Epithelial cell of proximal tubule (primary cell): ENCODE results near the gene TMEM123. TPM values are rescaled to one million over a fixed set of nuclear protein-coding genes. Genes with fewer than 3 reads are reported as not detected.
A peak's percentile ranks its signal among the peaks of the same experiment; 100 is the strongest.

Experiments used
- DNase-seq: peaks from one replicate; pipeline ENCODE4 v3.0.0-alpha.2; 2011; ENCODE audit warnings: low read depth
- H3K4me3 ChIP-seq: 2 replicates; pipeline ENCODE4 v1.5.1; 2011; ENCODE audit warnings: low read depth, mild to moderate bottlenecking, low read length
- CTCF ChIP-seq: conservative IDR thresholded peaks from 2 replicates; pipeline ENCODE4 v1.5.1; 2012; ENCODE audit warnings: low read depth, mild to moderate bottlenecking, low read length
- total RNA-seq: library from RNA; depleted of rRNA; stranded (reverse); fragments of >200 nt; gene quantifications from 2 replicates; pipeline ENCODE4 v1.2.3, GENCODE V29; 2015

TMEM123 gene
- total RNA-seq, 1 donor from 2014 or later = 137 TPM

DNA sequence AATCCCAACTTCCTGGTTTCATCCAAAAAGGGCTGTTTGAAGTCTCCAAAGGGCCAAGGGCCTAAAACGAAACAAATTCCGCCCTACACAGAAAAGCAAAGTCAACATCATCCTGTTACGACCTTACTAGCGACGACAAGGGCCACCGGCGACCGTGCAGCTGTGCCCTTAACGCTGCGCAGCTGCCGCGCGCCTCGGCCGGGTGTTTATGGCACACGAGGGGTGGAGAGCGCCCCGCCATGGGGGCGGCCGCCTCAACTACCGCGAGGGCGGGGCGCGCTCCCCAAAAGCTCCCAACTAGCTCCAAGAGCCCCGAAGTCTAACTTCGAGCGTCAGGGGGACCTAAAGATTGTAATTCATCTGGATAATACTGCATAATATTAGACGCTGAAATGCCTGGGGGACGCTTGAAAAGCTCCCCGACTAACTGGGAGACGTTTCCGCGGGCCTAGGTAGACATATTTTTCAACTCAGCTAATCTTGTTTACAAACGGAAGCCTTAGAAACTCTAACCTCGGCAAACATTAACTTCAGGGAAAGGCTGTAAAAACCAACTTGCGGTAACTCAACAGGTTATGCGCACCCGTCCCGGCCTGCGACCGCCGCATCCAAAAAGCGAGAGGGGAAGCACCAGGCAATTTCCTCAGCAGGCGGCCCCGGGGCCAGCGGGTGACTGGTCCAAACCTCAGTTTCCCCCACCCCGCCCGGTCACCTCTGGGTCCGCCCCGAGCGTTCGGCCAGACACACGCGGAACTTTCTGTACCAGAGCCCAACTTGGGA lies 694 bp downstream of the TMEM123 start:
- peak; percentile 13 for TF ChIP-seq CTCF
- DNase-seq = peak; percentile 64
- H3K4me3 ChIP-seq = peak overlapping the region; percentile 91

GRCh38 chr11:102451041-102451680 lies 1.4 kb downstream of the TMEM123 start:
- peak overlapping the region; percentile 91 for H3K4me3 ChIP-seq
- TF ChIP-seq CTCF = no peak
- DNase-seq = no peak

DNA sequence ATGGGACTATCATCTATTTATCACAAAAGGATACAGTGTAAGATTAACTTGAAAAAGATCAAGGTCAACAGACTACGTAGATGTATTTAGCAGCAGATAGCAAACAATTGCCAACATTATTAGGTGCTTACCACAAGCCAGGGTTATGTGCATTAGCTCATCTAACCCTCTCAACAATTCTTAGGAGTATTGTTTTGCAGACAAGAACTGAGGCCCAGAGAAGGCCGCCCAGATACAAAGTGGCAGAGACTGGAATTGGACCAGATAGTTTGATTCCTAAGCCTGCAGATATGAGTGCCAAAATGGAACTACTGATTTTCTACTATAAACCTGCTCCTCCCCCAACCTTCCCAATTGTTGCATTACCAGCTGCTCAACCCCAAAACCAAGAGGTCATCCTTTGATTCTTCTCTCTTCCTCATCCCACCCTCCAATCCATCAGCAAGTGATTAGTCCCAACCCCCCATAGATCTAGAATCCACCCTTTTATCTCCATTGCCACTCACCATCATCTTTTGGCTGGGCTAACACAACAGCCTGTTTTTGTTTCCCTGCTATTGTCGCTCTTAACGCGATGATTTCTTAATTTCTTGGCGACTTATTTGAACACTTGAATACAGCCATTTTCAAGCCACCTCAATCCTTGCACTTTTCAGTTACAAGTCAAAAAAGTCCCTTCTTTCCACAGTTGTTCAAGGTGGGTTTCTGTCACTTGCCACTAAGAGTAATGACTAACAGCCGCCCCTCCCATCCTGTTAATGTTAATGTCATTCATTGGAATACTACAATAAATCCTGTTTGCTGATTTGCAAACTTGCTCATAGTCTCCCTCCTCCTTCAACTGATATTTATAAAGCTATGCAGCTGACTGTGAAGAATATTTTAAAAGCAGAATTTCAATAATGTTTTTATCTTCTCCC lies 2.7 kb downstream of the TMEM123 start:
- no peak for DNase-seq
- no peak overlapping the region for H3K4me3 ChIP-seq
- no peak for TF ChIP-seq CTCF

DNA sequence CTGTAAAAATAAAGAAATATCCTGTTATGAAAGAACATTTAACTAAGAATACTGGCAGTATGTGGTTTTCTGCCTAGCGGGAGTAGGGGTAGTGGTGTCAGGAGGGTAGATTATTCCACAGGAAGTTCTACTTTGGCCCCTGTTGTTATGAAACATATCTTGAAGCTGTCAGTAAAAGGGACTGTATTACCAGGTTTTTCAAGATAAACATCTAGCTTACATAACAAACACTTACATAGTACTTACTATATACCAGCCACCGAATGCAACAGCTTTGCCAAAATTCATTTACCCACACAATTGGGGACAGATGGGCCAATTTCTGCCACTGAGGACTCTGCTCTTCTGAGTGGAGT lies 3.7 kb downstream of the TMEM123 start:
- H3K4me3 ChIP-seq = no peak overlapping the region
- no peak for DNase-seq
- no peak for TF ChIP-seq CTCF

DNA sequence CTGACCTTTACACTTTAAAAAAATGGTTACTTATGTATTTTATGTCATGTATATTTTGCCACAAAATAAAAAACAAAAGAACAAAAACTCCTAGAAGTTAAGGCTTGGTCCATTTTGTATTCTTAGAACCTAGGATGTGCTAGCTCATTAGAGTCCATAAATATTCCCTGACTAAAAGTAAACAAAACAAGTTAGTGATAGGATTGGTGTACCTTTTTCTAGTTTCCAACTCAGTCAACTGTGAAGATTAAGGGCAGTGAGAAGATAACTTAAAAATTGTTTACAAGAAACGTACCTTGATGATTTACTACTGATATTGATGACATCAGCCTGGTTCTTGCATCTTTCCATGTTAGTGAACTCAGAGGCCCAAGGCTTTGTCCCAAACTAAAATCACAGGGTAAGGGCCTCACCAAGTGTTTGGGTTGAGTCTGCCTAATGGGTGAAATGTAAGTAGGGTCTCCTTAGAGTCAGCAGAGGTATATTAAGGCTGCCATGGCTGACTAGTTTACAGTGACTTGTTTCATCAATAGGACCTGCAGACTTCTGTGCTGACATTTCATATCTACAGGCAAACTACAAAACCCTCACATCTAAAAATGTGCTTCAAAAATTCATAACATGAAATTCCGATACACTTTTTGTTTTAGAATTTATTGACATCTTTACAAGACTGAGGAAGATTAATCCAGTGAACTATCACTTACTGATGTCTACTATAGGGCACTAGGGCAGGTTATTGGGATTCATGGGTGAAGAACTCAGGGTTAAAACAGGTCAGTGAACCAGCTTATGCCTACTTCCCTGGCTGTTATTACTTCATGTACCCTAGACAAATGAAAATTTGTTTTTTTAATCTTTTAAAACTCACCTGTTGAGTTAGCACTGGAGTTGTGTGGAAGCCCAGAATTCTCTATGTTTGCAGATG lies 4.4 kb downstream of the TMEM123 start:
- H3K4me3 ChIP-seq = no peak overlapping the region
- no peak for TF ChIP-seq CTCF
- no peak for DNase-seq

- DNase-seq = no peak
- no peak overlapping the region for H3K4me3 ChIP-seq
- TF ChIP-seq CTCF = no peak
Measured at GRCh38 chr11:102447193-102447592, 5.4 kb downstream of the TMEM123 start.
